H1 (cell line): ENCODE results near the gene TNIK. TPM values are rescaled to one million over a fixed set of nuclear protein-coding genes. Genes with fewer than 3 reads are reported as not detected.

ENCODE experiments used
- CBX5 ChIP-seq: fragments of 300-800, 300-1000 bp; sonication (generic); IDR thresholded peaks from 2 replicates; pipeline ENCODE4 v1.7.1; 2016; ENCODE audit warnings: antibody characterized with exemption, low read length, low read depth
- POLR2A ChIP-seq, 2 experiments: IDR thresholded peaks; 1 replicate in 1 of 2; 2 replicates in 1 of 2; pipeline ENCODE4 v1.6.1; 2011; ENCODE audit warnings: low read depth in 2 of 2, low read length in 2 of 2, mild to moderate bottlenecking in 2 of 2; ENCODE audit errors: control extremely low read depth in 1 of 2
- POU5F1 ChIP-seq: IDR thresholded peaks from 2 replicates; pipeline ENCODE4 v1.6.1; 2011; ENCODE audit warnings: low read depth, mild to moderate bottlenecking, low read length, moderate library complexity
- TEAD4 ChIP-seq: IDR thresholded peaks from 2 replicates; pipeline ENCODE4 v1.6.1; 2012; ENCODE audit warnings: low read depth, low read length, inconsistent platforms, mixed read lengths
- polyA plus RNA-seq, 7 experiments: library from polyadenylated mRNA; depleted of rRNA in 3 of 7; stranded (reverse) in 5 of 7; unstranded in 2 of 7; fragments of >200 nt in 5 of 7; fragments of 200-250 nt in 2 of 7; gene quantifications; 1 replicate in 5 of 7; 2 replicates in 1 of 7; 4 replicates in 1 of 7; pipeline versions ENCODE4 v1.2.1 to v1.2.3, GENCODE V29; 2011 to 2013; ENCODE audit warnings: missing spikeins in 2 of 7, mixed read lengths in 2 of 7
- total RNA-seq: library from RNA; stranded (reverse); fragmentation: NEBNext Ultra II Directional; extraction: Animal tissue kit (Norgen Biotek cat#: 25700); gene quantifications from 2 replicates; pipeline ENCODE4 v1.2.1, GENCODE V29; 2021
- TF ChIP-seq, protein P1 (sequence below): fragments of 300-600 bp; sonication (generic); IDR thresholded peaks from 2 replicates; pipeline ENCODE4 v1.7.1; 2012; ENCODE audit warnings: low read length, moderate library complexity, mild to moderate bottlenecking, inconsistent platforms; ENCODE audit not compliant: insufficient replicate concordance
- TF ChIP-seq, protein P2 (sequence below): IDR thresholded peaks from 2 replicates; pipeline ENCODE4 v1.6.1; 2011; ENCODE audit warnings: low read depth, mild to moderate bottlenecking, low read length; ENCODE audit not compliant: insufficient read depth
- TF ChIP-seq, protein P3 (sequence below): IDR thresholded peaks from 2 replicates; pipeline ENCODE4 v1.6.1; 2012; ENCODE audit warnings: inconsistent platforms

The TNIK gene
- total and polyA plus RNA-seq, 2 of the 8 experiments (the other 6 are each of a cell fraction or from before 2014, with no cell fraction given): 7.4 to 42.0 TPM

DNA sequence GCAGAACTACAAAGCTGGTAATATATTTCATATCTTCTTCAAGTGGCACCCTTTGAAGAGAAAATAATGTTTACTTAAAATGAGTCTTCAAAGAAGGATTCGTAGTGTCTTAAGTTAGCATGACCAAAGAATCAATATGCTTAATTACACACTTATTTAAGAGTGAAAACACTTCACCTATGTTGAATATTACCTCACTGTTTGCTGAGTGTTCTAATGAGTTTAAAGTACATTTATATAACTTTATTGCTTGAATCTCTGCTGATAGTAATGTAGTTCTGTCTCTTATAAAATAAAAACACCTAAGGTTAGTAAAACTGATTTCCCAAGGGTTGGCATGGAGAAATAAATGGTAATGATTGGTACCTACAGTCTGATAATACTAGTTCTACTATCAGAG lies 290.3 kb downstream of the TNIK start (continued):
- TF ChIP-seq, protein P1, sequence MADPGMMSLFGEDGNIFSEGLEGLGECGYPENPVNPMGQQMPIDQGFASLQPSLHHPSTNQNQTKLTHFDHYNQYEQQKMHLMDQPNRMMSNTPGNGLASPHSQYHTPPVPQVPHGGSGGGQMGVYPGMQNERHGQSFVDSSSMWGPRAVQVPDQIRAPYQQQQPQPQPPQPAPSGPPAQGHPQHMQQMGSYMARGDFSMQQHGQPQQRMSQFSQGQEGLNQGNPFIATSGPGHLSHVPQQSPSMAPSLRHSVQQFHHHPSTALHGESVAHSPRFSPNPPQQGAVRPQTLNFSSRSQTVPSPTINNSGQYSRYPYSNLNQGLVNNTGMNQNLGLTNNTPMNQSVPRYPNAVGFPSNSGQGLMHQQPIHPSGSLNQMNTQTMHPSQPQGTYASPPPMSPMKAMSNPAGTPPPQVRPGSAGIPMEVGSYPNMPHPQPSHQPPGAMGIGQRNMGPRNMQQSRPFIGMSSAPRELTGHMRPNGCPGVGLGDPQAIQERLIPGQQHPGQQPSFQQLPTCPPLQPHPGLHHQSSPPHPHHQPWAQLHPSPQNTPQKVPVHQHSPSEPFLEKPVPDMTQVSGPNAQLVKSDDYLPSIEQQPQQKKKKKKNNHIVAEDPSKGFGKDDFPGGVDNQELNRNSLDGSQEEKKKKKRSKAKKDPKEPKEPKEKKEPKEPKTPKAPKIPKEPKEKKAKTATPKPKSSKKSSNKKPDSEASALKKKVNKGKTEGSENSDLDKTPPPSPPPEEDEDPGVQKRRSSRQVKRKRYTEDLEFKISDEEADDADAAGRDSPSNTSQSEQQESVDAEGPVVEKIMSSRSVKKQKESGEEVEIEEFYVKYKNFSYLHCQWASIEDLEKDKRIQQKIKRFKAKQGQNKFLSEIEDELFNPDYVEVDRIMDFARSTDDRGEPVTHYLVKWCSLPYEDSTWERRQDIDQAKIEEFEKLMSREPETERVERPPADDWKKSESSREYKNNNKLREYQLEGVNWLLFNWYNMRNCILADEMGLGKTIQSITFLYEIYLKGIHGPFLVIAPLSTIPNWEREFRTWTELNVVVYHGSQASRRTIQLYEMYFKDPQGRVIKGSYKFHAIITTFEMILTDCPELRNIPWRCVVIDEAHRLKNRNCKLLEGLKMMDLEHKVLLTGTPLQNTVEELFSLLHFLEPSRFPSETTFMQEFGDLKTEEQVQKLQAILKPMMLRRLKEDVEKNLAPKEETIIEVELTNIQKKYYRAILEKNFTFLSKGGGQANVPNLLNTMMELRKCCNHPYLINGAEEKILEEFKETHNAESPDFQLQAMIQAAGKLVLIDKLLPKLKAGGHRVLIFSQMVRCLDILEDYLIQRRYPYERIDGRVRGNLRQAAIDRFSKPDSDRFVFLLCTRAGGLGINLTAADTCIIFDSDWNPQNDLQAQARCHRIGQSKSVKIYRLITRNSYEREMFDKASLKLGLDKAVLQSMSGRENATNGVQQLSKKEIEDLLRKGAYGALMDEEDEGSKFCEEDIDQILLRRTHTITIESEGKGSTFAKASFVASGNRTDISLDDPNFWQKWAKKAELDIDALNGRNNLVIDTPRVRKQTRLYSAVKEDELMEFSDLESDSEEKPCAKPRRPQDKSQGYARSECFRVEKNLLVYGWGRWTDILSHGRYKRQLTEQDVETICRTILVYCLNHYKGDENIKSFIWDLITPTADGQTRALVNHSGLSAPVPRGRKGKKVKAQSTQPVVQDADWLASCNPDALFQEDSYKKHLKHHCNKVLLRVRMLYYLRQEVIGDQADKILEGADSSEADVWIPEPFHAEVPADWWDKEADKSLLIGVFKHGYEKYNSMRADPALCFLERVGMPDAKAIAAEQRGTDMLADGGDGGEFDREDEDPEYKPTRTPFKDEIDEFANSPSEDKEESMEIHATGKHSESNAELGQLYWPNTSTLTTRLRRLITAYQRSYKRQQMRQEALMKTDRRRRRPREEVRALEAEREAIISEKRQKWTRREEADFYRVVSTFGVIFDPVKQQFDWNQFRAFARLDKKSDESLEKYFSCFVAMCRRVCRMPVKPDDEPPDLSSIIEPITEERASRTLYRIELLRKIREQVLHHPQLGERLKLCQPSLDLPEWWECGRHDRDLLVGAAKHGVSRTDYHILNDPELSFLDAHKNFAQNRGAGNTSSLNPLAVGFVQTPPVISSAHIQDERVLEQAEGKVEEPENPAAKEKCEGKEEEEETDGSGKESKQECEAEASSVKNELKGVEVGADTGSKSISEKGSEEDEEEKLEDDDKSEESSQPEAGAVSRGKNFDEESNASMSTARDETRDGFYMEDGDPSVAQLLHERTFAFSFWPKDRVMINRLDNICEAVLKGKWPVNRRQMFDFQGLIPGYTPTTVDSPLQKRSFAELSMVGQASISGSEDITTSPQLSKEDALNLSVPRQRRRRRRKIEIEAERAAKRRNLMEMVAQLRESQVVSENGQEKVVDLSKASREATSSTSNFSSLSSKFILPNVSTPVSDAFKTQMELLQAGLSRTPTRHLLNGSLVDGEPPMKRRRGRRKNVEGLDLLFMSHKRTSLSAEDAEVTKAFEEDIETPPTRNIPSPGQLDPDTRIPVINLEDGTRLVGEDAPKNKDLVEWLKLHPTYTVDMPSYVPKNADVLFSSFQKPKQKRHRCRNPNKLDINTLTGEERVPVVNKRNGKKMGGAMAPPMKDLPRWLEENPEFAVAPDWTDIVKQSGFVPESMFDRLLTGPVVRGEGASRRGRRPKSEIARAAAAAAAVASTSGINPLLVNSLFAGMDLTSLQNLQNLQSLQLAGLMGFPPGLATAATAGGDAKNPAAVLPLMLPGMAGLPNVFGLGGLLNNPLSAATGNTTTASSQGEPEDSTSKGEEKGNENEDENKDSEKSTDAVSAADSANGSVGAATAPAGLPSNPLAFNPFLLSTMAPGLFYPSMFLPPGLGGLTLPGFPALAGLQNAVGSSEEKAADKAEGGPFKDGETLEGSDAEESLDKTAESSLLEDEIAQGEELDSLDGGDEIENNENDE: no peak
- no peak for TF ChIP-seq POLR2A (IDR thresholded peaks at IDR 0.05; ENCODE audit: control extremely low read depth in 1 of 2, low read depth in 2 of 2, low read length in 2 of 2)
- no peak for TF ChIP-seq TEAD4
- TF ChIP-seq CBX5: no peak
- TF ChIP-seq, protein P2, sequence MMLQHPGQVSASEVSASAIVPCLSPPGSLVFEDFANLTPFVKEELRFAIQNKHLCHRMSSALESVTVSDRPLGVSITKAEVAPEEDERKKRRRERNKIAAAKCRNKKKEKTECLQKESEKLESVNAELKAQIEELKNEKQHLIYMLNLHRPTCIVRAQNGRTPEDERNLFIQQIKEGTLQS: no peak
- TF ChIP-seq POU5F1: no peak
- TF ChIP-seq, protein P3, sequence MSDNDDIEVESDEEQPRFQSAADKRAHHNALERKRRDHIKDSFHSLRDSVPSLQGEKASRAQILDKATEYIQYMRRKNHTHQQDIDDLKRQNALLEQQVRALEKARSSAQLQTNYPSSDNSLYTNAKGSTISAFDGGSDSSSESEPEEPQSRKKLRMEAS: no peak
- TF ChIP-seq, all 59 proteins: peak for 0
